ENCODE results near the gene TMEM239.

Gene TMEM239

GRCh38 chr20:2795451-2795850, 20.7 kb upstream of the TMEM239 start:
- TF ChIP-seq CTCF (IDR thresholded peaks at IDR 0.05; ENCODE audit: extremely low read depth, insufficient read depth, missing control alignments): no peak
- in situ Hi-C loops (cut with MboI; ENCODE audit: low pct_unique_long_range_greater_than_20kb, low sequenced_read_pairs, unreplicated experiment): no loop called here
- peak; percentile 13 for DNase-seq (ENCODE audit: low spot score)

GRCh38 chr20:2796011-2796660, 20.0 kb upstream of the TMEM239 start:
- in situ Hi-C loops (cut with MboI; ENCODE audit: low pct_unique_long_range_greater_than_20kb, low sequenced_read_pairs, unreplicated experiment): no loop called here
- no peak for TF ChIP-seq CTCF (IDR thresholded peaks at IDR 0.05; ENCODE audit: extremely low read depth, insufficient read depth, missing control alignments)

GRCh38 chr20:2797136-2797983, 18.8 kb upstream of the TMEM239 start:
- in situ Hi-C loops (cut with MboI; ENCODE audit: low pct_unique_long_range_greater_than_20kb, low sequenced_read_pairs, unreplicated experiment): no loop called here
- peak; percentile 19 for DNase-seq (ENCODE audit: low spot score)
- no peak for TF ChIP-seq CTCF (IDR thresholded peaks at IDR 0.05; ENCODE audit: extremely low read depth, insufficient read depth, missing control alignments)

More at GRCh38 chr20:2796011-2796660, 20.0 kb upstream of the TMEM239 start:
- peak; percentile 12 for DNase-seq (ENCODE audit: low spot score)

- in situ Hi-C loops (cut with MboI; ENCODE audit: low pct_unique_long_range_greater_than_20kb, low sequenced_read_pairs, unreplicated experiment): no loop called here
- DNase-seq (ENCODE audit: low spot score): peak; percentile 21
- TF ChIP-seq CTCF (IDR thresholded peaks at IDR 0.05; ENCODE audit: extremely low read depth, insufficient read depth, missing control alignments): no peak
Observed at GRCh38 chr20:2798095-2798805, 17.9 kb upstream of the TMEM239 start.

- no peak for TF ChIP-seq CTCF (IDR thresholded peaks at IDR 0.05; ENCODE audit: extremely low read depth, insufficient read depth, missing control alignments)
- peak; percentile 46 for DNase-seq (ENCODE audit: low spot score)
- in situ Hi-C loops (cut with MboI; ENCODE audit: low pct_unique_long_range_greater_than_20kb, low sequenced_read_pairs, unreplicated experiment): no loop called here
Observed at GRCh38 chr20:2798814-2799213, 17.4 kb upstream of the TMEM239 start.

- DNase-seq (ENCODE audit: low spot score): peak; percentile 45
- in situ Hi-C loops (cut with MboI; ENCODE audit: low pct_unique_long_range_greater_than_20kb, low sequenced_read_pairs, unreplicated experiment): no loop called here
- TF ChIP-seq CTCF (IDR thresholded peaks at IDR 0.05; ENCODE audit: extremely low read depth, insufficient read depth, missing control alignments): no peak
Observed at GRCh38 chr20:2799271-2799670, 16.9 kb upstream of the TMEM239 start.
